AG09319 (cell line): ENCODE measurements around the gene UACA.
A peak's percentile ranks its signal among the peaks of the same experiment; 100 is the strongest.

Source experiments
- DNase-seq: peaks from one replicate; pipeline ENCODE4 v3.0.0-alpha.2; 2010; ENCODE audit warnings: low read depth; ENCODE audit errors: extremely low read depth
- TF ChIP-seq, protein P1 (sequence below): IDR thresholded peaks from 2 replicates; pipeline ENCODE4 v1.5.1; 2011; ENCODE audit warnings: low read depth, mild to moderate bottlenecking, inconsistent platforms, low read length, moderate library complexity

The UACA gene

DNA sequence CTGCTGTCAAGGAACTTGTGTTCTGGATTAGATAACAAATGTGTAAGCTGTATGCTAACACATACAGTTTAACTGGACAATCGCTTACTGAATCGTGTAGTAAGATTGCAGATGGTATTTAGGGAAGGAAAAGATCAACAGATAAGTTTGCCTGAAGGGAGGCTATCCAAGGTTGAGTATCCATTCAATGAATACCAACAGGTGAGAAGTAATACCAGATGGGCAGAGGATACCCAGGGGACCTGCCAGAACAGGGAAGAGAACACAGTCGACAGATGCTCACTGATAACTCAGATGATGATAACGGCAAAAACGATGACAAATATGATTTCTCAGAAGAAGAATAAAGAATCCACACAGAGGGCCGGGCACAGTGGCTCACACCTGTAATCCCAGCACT is 3.2 kb upstream of the UACA start:
- DNase-seq = no peak
- TF ChIP-seq, protein P1, sequence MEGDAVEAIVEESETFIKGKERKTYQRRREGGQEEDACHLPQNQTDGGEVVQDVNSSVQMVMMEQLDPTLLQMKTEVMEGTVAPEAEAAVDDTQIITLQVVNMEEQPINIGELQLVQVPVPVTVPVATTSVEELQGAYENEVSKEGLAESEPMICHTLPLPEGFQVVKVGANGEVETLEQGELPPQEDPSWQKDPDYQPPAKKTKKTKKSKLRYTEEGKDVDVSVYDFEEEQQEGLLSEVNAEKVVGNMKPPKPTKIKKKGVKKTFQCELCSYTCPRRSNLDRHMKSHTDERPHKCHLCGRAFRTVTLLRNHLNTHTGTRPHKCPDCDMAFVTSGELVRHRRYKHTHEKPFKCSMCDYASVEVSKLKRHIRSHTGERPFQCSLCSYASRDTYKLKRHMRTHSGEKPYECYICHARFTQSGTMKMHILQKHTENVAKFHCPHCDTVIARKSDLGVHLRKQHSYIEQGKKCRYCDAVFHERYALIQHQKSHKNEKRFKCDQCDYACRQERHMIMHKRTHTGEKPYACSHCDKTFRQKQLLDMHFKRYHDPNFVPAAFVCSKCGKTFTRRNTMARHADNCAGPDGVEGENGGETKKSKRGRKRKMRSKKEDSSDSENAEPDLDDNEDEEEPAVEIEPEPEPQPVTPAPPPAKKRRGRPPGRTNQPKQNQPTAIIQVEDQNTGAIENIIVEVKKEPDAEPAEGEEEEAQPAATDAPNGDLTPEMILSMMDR = no peak

DNA sequence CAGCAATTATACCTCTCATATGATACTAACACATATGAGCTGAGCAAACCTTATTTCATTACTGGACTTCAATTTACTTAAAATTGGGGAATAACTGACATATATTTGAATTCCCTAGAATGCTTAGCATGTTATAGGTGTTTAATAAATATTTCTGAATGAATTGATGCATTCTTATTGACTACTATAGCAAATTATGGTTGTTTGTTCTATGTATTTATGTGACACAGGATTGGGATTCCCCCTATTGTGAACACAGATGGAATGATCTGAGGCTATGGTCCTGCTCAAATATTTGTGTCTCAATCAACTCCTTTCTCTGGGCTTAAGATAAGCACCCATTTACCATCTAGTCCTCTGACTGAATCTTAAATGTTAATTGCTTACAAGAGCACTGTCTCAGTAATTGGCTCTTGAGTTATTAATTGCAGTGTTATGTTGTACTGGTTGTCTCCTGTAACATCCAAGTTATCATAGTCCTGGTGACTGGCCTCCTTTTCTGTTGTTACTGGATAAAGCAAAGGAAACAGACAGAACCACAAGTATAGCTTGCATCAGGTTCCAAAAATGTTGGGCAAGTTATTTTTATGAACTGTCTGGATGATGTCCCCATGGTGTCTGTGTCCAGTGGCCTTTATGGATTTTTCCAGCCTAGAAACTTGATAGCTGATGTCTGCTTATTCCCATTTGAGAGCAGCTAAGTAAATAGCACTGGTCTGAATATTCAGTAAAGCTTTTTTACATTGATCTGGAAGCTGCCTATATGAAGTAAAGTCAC is 2.3 kb upstream of the UACA start:
- TF ChIP-seq, protein P1 = no peak
- DNase-seq = no peak

DNA sequence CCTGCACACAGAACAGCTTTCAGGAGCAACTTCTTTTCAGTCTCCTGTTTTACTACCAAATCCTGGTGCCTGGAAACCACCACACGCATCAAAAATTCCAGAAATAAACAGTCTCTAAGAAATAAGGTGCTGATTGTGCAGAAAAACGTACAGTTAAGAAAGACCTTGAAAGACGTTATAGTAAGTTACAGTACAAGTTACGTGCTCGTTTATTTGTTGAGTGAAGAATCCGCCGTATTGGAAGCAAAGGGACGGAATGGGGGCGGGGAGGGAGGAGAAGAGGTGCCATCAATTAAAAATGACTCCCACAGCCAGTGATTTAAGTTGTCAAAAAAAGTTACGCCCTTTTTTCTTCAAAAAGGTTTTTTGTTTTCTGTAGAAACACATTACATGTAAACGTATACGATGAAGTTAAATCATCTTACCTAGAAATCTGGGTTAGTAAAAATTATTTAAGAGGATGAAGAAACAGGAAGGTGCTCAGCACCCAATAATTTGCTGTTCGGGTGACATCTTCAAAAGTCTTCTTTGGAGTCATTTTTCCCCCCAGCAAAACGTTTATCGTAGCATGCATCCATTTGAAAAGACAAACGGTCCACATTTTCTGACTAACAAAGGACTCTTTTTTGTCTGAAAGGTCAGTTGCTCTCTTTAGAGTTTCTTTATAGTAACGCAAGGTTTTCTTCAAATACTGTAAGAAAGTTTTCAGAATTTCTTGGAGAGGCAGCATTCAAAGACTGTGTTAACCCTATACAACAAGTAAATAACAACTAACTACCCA is 782 bp upstream of the UACA start:
- TF ChIP-seq, protein P1 = no peak
- DNase-seq = no peak

DNA sequence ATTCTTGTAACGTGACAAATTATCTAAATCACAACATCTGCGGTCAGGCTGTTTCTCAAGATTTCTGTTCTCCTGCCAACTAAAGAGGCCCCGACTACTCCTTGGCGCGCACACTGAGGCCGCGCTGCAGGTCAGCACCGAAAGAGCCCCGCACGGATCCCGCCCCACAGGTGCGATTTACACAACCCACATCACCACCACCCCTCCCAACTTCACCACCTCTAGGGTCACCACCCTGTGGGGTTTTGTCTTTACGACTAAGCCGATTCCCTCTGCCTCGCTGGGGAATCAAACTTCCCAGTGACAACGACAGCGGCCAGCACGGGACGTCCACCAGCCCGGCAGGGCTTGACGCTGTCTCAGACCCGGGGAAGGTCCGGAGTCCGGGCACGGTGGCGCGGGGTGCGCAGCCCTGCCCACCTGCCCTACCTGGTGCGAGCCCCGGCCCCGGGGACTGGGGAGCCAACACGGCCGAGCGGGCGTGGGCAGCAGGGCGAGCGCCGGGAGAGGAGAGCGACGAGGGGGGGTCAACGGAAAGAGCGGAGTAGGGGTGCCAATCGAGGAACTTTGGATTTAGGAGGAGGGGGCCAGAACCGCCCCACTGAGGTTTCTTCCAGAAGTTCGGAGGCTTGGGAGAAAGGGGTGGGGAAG is 764 bp downstream of the UACA start:
- TF ChIP-seq, protein P1 = no peak
- DNase-seq = peak; percentile 35

DNA sequence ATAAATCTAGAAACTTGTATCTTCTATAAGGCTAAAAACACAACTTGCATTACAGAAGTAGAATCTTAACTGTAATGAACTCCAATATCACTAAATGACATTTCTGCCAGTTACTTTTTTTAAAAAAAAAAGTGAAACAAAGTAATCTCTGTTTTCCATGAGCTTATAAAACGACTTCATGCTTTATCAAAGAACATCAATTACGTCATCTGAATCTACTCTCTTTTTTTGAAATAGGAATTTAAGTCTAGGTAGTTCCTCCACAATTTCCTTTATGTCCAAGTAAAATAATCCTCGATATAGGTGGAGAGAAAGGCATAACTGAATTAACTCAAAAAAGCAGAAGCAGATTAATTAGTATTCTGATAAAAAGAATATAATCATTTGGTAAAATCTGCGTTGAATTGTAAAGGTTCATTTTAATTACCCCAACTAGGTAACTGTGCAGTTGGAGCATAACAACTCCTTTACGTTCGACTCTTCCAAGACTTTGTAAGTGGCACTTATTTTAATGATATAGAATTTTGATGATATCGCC is 1.4 kb downstream of the UACA start:
- DNase-seq = no peak
- TF ChIP-seq, protein P1 = no peak

DNA sequence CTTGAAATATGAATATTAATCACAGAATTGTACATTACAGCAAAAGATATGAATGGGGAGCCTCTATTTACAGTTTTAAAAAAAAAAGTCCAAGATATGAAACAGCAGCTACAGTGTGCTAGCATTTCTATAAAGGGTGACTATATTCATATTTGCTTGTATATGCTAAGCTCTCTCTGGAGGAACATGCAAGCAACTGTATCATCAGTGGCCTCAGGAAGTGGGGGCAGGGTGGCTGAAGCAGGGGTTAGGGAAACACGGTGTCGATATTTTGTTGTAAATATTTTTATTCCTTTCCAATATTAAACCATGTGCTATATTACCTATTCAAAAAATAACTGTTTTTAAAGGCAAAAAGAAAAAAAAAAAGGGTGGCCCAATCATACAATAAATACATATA is 2.3 kb downstream of the UACA start:
- TF ChIP-seq, protein P1 = no peak
- no peak for DNase-seq
